Measurements from ENCODE around the gene ABCA2.

Gene ABCA2

GRCh38 chr9:137028263-137029057 is 423 bp upstream of the ABCA2 start:
- peak; percentile 79 for DNase-seq

GRCh38 chr9:137026828-137027227 is 1.2 kb downstream of the ABCA2 start:
- no peak for DNase-seq

GRCh38 chr9:137026384-137026783 is 1.7 kb downstream of the ABCA2 start:
- DNase-seq: no peak

GRCh38 chr9:137025517-137025966 is 2.5 kb downstream of the ABCA2 start:
- no peak for DNase-seq

GRCh38 chr9:137023583-137023991 is 4.5 kb downstream of the ABCA2 start:
- no peak for DNase-seq

GRCh38 chr9:137023157-137023556 is 4.9 kb downstream of the ABCA2 start:
- DNase-seq: no peak

- DNase-seq: no peak
Observed at GRCh38 chr9:137022662-137023008, 5.4 kb downstream of the ABCA2 start.

- peak; percentile 73 for DNase-seq
Observed at GRCh38 chr9:137021979-137022661, 5.9 kb downstream of the ABCA2 start.

- DNase-seq: no peak
Observed at GRCh38 chr9:137021568-137021978, 6.5 kb downstream of the ABCA2 start.

GRCh38 chr9:137020771-137021567 is 7.1 kb downstream of the ABCA2 start:
- no peak for DNase-seq

- no peak for DNase-seq
Observed at GRCh38 chr9:137019891-137020683, 8.0 kb downstream of the ABCA2 start.

GRCh38 chr9:137018761-137019559 is 9.1 kb downstream of the ABCA2 start:
- no peak for DNase-seq

GRCh38 chr9:137017791-137018497 is 10.1 kb downstream of the ABCA2 start:
- DNase-seq: no peak

- no peak for DNase-seq
Observed at GRCh38 chr9:137017071-137017470, 11.0 kb downstream of the ABCA2 start.

GRCh38 chr9:137016436-137016835 is 11.6 kb downstream of the ABCA2 start:
- DNase-seq: no peak

- no peak for DNase-seq
Observed at GRCh38 chr9:137015976-137016375, 12.1 kb downstream of the ABCA2 start.

- no peak for DNase-seq
Observed at GRCh38 chr9:137015540-137015930, 12.5 kb downstream of the ABCA2 start.

GRCh38 chr9:137014776-137015539 is 13.1 kb downstream of the ABCA2 start:
- DNase-seq: no peak

GRCh38 chr9:137014166-137014565 is 13.9 kb downstream of the ABCA2 start:
- no peak for DNase-seq

GRCh38 chr9:137013571-137013940 is 14.5 kb downstream of the ABCA2 start:
- no peak for DNase-seq

All from NCI-H82 (cell line).